Measurements from ENCODE around the gene FAM151A. TPM values are rescaled to one million over a fixed set of nuclear protein-coding genes. Genes with fewer than 3 reads are reported as not detected.

FAM151A gene
- total and polyA plus RNA-seq, 12 donors: 0.11 to 0.85 (median 0.20) TPM; not detected in 8

DNA sequence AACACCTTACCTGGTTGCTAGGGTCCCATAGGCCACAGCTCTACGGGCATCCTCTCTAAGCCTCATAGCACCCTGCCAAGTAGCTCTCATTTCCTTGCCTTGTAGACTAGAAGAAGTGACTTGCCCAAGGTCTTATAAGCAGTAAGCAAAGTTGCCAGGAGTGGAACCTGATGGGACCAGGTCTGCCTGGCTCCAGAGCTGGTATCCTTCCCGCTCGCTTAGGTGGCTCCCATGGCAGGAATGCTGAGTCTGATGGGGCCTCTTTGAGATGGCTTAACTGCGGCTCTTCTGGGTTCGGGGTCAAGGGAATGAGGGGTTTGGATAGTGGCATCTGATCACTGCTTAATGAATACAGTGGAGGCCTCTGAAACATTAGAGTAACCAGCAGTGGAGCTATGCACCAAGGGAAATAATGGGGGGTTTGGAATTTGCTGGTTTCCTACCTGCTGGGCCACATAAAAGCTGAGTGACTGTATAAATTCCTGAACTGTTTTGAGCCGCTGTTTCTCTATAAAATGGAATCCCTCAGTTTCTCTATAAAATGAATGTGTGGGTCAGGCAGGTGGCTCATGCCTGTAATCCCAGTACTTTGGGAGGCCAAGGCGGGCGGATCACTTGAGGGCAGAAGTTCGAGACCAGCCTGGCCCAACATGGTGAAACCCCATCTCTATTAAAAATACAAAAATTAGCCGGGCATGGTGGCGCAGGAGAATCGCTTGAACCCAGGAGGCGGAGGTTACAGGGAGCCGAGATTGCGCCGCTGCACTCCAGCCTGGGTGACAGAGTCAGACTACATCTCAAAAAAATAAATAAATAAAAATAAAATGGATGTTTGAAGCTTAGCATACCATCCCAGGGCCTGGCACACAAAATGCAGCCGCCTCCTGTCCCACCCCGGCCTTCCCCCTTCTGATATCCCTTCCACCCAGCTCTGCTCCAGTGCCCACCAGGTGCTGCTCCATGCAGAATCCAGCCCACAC lies 12.4 kb downstream of the FAM151A start:
- H3K9me3 ChIP-seq (replicated peaks in 1 of 3): no peaks in the 10 kb centered on the region
- TF ChIP-seq, protein P1, sequence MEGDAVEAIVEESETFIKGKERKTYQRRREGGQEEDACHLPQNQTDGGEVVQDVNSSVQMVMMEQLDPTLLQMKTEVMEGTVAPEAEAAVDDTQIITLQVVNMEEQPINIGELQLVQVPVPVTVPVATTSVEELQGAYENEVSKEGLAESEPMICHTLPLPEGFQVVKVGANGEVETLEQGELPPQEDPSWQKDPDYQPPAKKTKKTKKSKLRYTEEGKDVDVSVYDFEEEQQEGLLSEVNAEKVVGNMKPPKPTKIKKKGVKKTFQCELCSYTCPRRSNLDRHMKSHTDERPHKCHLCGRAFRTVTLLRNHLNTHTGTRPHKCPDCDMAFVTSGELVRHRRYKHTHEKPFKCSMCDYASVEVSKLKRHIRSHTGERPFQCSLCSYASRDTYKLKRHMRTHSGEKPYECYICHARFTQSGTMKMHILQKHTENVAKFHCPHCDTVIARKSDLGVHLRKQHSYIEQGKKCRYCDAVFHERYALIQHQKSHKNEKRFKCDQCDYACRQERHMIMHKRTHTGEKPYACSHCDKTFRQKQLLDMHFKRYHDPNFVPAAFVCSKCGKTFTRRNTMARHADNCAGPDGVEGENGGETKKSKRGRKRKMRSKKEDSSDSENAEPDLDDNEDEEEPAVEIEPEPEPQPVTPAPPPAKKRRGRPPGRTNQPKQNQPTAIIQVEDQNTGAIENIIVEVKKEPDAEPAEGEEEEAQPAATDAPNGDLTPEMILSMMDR (IDR thresholded peaks at IDR 0.05): no peak
- H3K27ac ChIP-seq: no peak overlapping the region
- intact Hi-C loops (cut with DNase I): no loop called here
- WGBS, 4 donors: 96 to 98% (median 96%) methylated on average over 18 of the region's 18 CpGs
- no peaks in the 10 kb centered on the region for H3K27me3 ChIP-seq
- H3K4me1 ChIP-seq (replicated peaks in 1 of 2): peaks cover 0 to 4% of the 10 kb centered on the region in 2 donors
- no peaks in the 10 kb centered on the region for H3K36me3 ChIP-seq (replicated peaks in 1 of 2)
- no peak overlapping the region for H3K4me3 ChIP-seq
- no peak for DNase-seq

DNA sequence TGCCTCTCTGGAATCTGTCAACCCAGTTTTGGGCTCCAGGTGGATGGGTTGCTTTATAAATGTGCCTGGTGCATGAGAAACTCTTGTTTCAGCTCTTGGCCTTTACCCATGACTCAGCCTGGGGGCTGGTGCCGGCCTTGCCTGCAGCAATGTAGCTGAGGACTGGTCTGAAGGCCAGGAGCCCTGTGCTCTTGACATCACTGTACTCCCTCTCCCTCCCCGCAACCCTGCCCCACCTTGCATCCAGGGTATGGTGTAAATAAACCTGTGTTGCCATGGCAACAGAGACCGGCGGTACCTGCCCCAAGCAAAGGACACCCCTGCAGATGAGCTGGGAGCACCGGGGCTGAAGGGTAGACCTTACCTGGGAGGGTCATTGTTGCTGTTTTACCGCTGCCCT lies 13.3 kb downstream of the FAM151A start:
- WGBS, 4 donors: 57 to 87% (median 60%) methylated on average over 2 to 6 of the region's 6 CpGs
- Histone ChIP-seq H3K36me3 (replicated peaks in 1 of 2) (no peaks in the 10 kb centered on the region), H3K4me1 (replicated peaks in 1 of 2) (peaks cover 0 to 4% of the 10 kb centered on the region in 2 donors), H3K4me3 (no peak overlapping the region), H3K27me3 (no peaks in the 10 kb centered on the region), H3K9me3 (replicated peaks in 1 of 3) (no peaks in the 10 kb centered on the region), H3K27ac (no peak overlapping the region)
- no peak for TF ChIP-seq POLR2A (IDR thresholded peaks at IDR 0.05)
- TF ChIP-seq, protein P1 (IDR thresholded peaks at IDR 0.05): no peak
- intact Hi-C loops (cut with DNase I): no loop called here
- peak in 6 of 7 donors; percentile 40 to 76 (median 66) for DNase-seq

DNA sequence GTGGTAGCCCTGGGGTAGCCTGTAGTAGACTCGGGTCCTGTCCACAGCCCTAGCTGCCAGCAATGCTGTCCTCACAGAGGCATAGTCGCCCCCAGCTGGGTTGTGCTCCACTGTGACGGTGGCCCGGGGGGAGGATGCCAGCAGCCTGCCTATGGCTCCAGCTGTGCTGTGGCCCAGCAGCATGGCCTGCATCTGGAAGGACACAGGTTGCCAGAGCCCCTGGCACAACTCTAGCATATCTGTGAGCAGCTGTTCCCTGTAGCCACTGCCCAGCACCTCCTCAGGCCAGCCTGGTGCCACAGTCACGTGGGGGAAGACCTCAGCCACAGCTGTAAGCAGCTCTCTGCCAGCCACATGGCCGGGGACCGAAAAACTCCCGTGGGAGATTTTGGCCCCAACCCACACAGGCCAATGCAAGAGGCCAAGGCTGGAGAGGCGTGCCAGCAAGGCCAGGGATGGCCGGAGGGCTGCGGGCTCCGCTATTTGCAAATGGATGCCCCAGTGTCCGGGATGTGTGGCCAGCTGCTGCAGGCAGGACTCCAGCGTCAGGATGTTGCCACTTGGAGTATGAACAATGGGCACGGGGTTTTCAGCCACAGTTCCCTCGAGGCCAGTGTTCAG lies 13.9 kb downstream of the FAM151A start:
- Histone ChIP-seq H3K27me3 (no peaks in the 10 kb centered on the region), H3K9me3 (replicated peaks in 1 of 3) (no peaks in the 10 kb centered on the region), H3K4me1 (replicated peaks in 1 of 2) (peaks cover 0 to 4% of the 10 kb centered on the region in 2 donors), H3K4me3 (no peak overlapping the region), H3K27ac (peak overlapping the region in 1 of 5 donors; percentile 7), H3K36me3 (replicated peaks in 1 of 2) (no peaks in the 10 kb centered on the region)
- peak in 5 of 7 donors; percentile 11 to 50 (median 26) for DNase-seq
- 53 to 63% (median 57%) methylated on average over 7 to 16 of the region's 16 CpGs for WGBS, 4 donors
- intact Hi-C loops (cut with DNase I): no loop called here
- TF ChIP-seq POLR2A (IDR thresholded peaks at IDR 0.05): no peak
- TF ChIP-seq, protein P1 (IDR thresholded peaks at IDR 0.05): no peak

DNA sequence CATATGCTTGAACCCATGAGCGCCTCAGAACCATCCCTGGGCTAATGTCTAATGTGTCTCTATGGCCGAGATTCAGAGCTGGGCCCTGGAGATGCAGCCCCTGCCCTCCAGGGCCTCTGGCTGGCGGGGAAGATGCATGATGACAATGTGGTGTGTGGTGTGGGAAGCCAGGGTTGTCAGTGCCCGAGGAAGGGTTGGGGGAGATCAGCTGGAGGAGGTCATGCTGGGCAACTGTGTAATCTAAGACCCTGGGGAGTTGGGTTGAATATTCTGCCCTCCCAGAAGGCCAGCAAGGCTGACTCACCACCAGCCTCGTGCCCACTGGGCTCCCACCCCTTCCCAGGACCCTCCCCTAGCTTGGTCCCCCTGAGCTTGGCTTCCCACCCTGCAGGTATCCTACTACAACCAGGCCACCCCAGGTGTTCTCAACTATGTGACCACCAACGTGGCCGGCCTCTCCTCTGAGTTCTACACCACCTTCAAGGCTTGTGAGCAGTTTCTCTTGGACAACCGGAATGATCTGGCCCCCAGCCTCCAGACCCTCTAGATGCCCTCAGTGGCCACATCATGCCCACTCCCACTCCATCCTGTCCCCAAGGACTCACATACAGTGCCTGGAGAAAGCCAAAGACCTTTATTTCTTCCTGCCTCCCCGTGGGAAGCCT lies 14.6 kb downstream of the FAM151A start:
- no peak for DNase-seq
- H3K9me3 ChIP-seq (replicated peaks in 1 of 3): no peaks in the 10 kb centered on the region
- TF ChIP-seq, protein P1 (IDR thresholded peaks at IDR 0.05): no peak
- TF ChIP-seq POLR2A (IDR thresholded peaks at IDR 0.05): no peak

More for the DNA sequence above, 14.6 kb downstream of the FAM151A start:
- Histone ChIP-seq H3K4me1 (replicated peaks in 1 of 2) (peaks cover 0 to 4% of the 10 kb centered on the region in 2 donors), H3K27ac (no peak overlapping the region), H3K36me3 (replicated peaks in 1 of 2) (no peaks in the 10 kb centered on the region), H3K27me3 (no peaks in the 10 kb centered on the region), H3K4me3 (no peak overlapping the region)
- intact Hi-C loops (cut with DNase I): no loop called here
- WGBS, 4 donors: 83 to 90% (median 87%) methylated on average over 9 of the region's 9 CpGs

Data from adrenal gland (tissue), 12 donors.